WERI-Rb-1 (cell line): ENCODE measurements around the gene ADIRF.
A peak's percentile ranks its signal among the peaks of the same experiment; 100 is the strongest.

ENCODE experiments used
- DNase-seq: peaks from one replicate; pipeline ENCODE4 v3.0.0-alpha.2; 2020
- H3K27ac ChIP-seq: fragments of 250-450 bp; sonication (Bioruptor Pico); 2 replicates; pipeline ENCODE4 v1.5.1; 2020; ENCODE audit warnings: mild to moderate bottlenecking, moderate library complexity
- H3K27me3 ChIP-seq: fragments of 250-450 bp; sonication (Bioruptor Pico); 2 replicates; pipeline ENCODE4 v1.5.1; 2021; ENCODE audit warnings: mild to moderate bottlenecking, low read depth, moderate library complexity; ENCODE audit not compliant: insufficient read depth, severe bottlenecking
- H3K36me3 ChIP-seq: fragments of 250-450 bp; sonication (Bioruptor Pico); 2 replicates; pipeline ENCODE4 v1.5.1; 2020; ENCODE audit warnings: mild to moderate bottlenecking, moderate library complexity
- H3K4me3 ChIP-seq: 2 replicates; pipeline ENCODE4 v1.5.1; 2011; ENCODE audit warnings: low read depth, mild to moderate bottlenecking, control low read depth, low read length
- H3K9me3 ChIP-seq: fragments of 250-450 bp; sonication (Bioruptor Pico); 2 replicates; pipeline ENCODE4 v1.5.1; 2021; ENCODE audit warnings: mild to moderate bottlenecking, moderate library complexity; ENCODE audit not compliant: severe bottlenecking
- TF ChIP-seq, protein P1 (sequence below): IDR thresholded peaks from 2 replicates; pipeline ENCODE4 v1.5.1; 2011; ENCODE audit warnings: low read depth, mild to moderate bottlenecking, control low read depth, inconsistent platforms, low read length

The ADIRF gene

DNA sequence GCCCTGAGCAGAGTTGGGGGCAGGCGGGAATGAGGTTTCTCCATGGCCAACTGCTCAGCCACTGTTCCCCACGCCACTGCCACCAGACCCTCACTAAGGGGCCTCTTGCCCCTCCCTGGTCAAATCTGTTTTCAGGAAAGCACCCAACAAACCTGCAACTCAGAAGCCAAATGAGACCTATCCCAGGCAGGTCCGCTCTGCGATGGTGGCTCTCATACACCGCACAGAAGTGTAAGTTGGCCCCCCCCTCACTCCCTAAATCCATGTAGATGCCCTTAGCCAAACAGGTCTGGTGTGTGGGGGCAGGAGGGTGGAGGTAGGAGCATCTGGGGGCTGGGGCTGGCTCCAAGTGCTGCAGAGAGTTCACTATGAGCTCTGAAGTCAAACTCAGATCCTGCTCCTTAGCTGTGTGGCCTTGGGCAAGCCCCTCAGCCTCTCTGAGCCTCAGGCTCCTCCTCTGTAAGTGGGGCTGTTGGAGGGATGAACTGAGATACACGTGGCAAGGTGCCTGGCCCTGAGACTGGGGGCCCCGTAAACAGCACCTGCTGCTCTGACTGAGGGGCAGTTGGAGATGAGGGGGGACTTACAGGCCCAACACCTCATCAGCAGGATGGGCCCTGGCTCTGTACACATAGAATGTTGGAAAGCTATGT is 12.0 kb upstream of the ADIRF start:
- H3K36me3 ChIP-seq = no peaks in the 10 kb centered on the region
- H3K27me3 ChIP-seq = no peaks in the 10 kb centered on the region
- TF ChIP-seq, protein P1, sequence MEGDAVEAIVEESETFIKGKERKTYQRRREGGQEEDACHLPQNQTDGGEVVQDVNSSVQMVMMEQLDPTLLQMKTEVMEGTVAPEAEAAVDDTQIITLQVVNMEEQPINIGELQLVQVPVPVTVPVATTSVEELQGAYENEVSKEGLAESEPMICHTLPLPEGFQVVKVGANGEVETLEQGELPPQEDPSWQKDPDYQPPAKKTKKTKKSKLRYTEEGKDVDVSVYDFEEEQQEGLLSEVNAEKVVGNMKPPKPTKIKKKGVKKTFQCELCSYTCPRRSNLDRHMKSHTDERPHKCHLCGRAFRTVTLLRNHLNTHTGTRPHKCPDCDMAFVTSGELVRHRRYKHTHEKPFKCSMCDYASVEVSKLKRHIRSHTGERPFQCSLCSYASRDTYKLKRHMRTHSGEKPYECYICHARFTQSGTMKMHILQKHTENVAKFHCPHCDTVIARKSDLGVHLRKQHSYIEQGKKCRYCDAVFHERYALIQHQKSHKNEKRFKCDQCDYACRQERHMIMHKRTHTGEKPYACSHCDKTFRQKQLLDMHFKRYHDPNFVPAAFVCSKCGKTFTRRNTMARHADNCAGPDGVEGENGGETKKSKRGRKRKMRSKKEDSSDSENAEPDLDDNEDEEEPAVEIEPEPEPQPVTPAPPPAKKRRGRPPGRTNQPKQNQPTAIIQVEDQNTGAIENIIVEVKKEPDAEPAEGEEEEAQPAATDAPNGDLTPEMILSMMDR = no peak
- DNase-seq = no peak
- peaks cover 20% of the 10 kb centered on the region for H3K9me3 ChIP-seq
- no peak overlapping the region for H3K27ac ChIP-seq
- no peak overlapping the region for H3K4me3 ChIP-seq

GRCh38 chr10:86956848-86957448 is 11.3 kb upstream of the ADIRF start:
- H3K27me3 ChIP-seq = no peaks in the 10 kb centered on the region
- no peak overlapping the region for H3K27ac ChIP-seq
- TF ChIP-seq, protein P1 = no peak

GRCh38 chr10:86957471-86958115 is 10.7 kb upstream of the ADIRF start, which contains the start of gene MMRN2:
Gene MMRN2, minus strand, starts transcription at chr10:86957615. Its CDS starts 74 bp downstream, at chr10:86957541.
- no peak within 1 kb of the TSS for H3K4me3 ChIP-seq
- H3K27me3 ChIP-seq = no peaks in the 10 kb centered on the region
- TF ChIP-seq, protein P1 = no peak
- H3K27ac ChIP-seq = peak within 1 kb of the TSS; percentile 39
- DNase-seq = no peak
- H3K36me3 ChIP-seq = no peaks in the 10 kb centered on the region
- peaks cover 9% of the 10 kb centered on the region for H3K9me3 ChIP-seq

More at GRCh38 chr10:86956848-86957448, 11.3 kb upstream of the ADIRF start:
- H3K9me3 ChIP-seq = peaks cover 14% of the 10 kb centered on the region
- H3K36me3 ChIP-seq = no peaks in the 10 kb centered on the region
- no peak overlapping the region for H3K4me3 ChIP-seq
- no peak for DNase-seq

DNA sequence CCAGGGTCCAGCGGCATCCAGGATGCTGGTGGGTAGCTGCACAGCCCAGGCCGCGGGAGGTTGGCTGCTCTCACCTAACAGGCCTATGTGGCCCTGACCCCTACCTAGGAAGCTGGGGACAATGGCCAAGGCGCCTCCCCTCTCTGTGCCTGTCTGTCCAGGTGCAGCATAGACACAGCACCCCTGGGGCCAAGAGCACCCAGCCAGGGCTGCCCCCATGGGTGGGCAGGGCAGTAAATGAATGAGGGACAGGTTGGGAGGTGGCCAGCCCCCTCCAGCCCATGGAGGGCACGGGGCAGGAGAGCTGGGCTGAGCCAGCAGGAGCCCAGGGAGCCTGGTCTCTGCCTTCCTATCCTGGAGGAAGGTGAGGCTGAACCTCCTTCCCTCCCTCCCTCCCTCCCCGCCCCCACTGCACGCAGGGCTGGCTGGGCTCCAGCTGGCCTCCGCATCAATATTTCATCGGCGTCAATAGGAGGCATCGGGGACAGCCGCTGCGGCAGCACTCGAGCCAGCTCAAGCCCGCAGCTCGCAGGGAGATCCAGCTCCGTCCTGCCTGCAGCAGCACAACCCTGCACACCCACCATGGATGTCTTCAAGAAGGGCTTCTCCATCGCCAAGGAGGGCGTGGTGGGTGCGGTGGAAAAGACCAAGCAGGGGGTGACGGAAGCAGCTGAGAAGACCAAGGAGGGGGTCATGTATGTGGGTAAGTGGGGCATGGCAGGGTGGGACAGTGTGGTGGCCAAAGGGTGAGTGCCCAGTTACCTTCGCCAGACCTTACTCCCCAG is 10.0 kb upstream of the ADIRF start, which contains the start of gene SNCG:
Gene SNCG, plus strand, starts transcription at position 484 of the 785 bp plus-strand sequence. Its CDS starts 99 bp downstream, at position 583.
- H3K4me3 ChIP-seq = no peak within 1 kb of the TSS
- no peaks in the 10 kb centered on the region for H3K27me3 ChIP-seq
- peaks cover 2% of the 10 kb centered on the region for H3K9me3 ChIP-seq
- DNase-seq = peak; percentile 66
- TF ChIP-seq, protein P1 = no peak
- H3K27ac ChIP-seq = peak within 1 kb of the TSS; percentile 57
- H3K36me3 ChIP-seq = no peaks in the 10 kb centered on the region

- Histone ChIP-seq H3K4me3 (no peak overlapping the region), H3K27me3 (no peaks in the 10 kb centered on the region), H3K9me3 (no peaks in the 10 kb centered on the region), H3K27ac (peak overlapping the region; percentile 57), H3K36me3 (no peaks in the 10 kb centered on the region)
- peak; percentile 51 for DNase-seq
- TF ChIP-seq, protein P1 = no peak
These were observed 9.2 kb upstream of the ADIRF start for GRCh38 chr10:86958901-86959736.
